Right ventricle myocardium superior (tissue), 1 donor: ENCODE results near the gene USP37. TPM values are rescaled to one million over a fixed set of nuclear protein-coding genes. Genes with fewer than 3 reads are reported as not detected.

Experiments
- ATAC-seq: fragments of 200-7000 bp; cut with Tn5 transposase; one replicate; pipeline ENCODE4 v1.9.1; 2020; ENCODE audit warnings: mild to moderate bottlenecking; ENCODE audit not compliant: poor library complexity
- DNase-seq: peaks from one replicate; pipeline ENCODE4 v3.0.0-alpha.2; 2020
- intact Hi-C: fragments of 100-400 bp; cut with DNase I; formaldehyde crosslinking; loops from one replicate; pipeline ENCODE4 v1.11.2; 2022
- total RNA-seq: library from RNA; stranded (reverse); fragmentation: NEBNext Ultra II Directional; extraction: Animal tissue kit (Norgen Biotek cat#: 25700); gene quantifications from one replicate; pipeline ENCODE4 v1.2.1, GENCODE V29; 2021
- donor health status: DM: no; HTN: yes; CAD: no; lungs with severe emphysema.

Gene USP37
- total RNA-seq, 1 donor from 2014 or later, result 5.9 TPM

- intact Hi-C loops, result no loop called here
- DNase-seq, result no peak
- ATAC-seq, result no peak
Observed at GRCh38 chr2:218505754-218506371, 62.3 kb downstream of the USP37 start.

GRCh38 chr2:218501665-218502064 is 66.5 kb downstream of the USP37 start:
- DNase-seq (no peak), ATAC-seq (no peak)
- intact Hi-C loops, result no loop called here

- ATAC-seq (no peak), DNase-seq (no peak)
- intact Hi-C loops, result no loop called here
Observed at GRCh38 chr2:218500501-218501060, 67.6 kb downstream of the USP37 start.

GRCh38 chr2:218485986-218486667 is 82.0 kb downstream of the USP37 start:
- ATAC-seq (no peak), DNase-seq (no peak)
- intact Hi-C loops, result no loop called here

GRCh38 chr2:218482651-218483050 is 85.5 kb downstream of the USP37 start:
- intact Hi-C loops, result no loop called here
- ATAC-seq (no peak), DNase-seq (no peak)

- DNase-seq (no peak), ATAC-seq (no peak)
- intact Hi-C loops, result no loop called here
Observed at GRCh38 chr2:218479595-218479994, 88.6 kb downstream of the USP37 start.

- ATAC-seq, result no peak
- no peak for DNase-seq
- intact Hi-C loops, result no loop called here
Observed at GRCh38 chr2:218478544-218478943, 89.6 kb downstream of the USP37 start.

- ATAC-seq (no peak), DNase-seq (no peak)
- intact Hi-C loops, result no loop called here
Observed at GRCh38 chr2:218477247-218477646, 90.9 kb downstream of the USP37 start.

- intact Hi-C loops, result no loop called here
- DNase-seq (no peak), ATAC-seq (no peak)
Observed at GRCh38 chr2:218476676-218477075, 91.5 kb downstream of the USP37 start.

- intact Hi-C loops, result no loop called here
- ATAC-seq, result no peak
- no peak for DNase-seq
Observed at GRCh38 chr2:218474527-218474926, 93.6 kb downstream of the USP37 start.

GRCh38 chr2:218472988-218473387 is 95.2 kb downstream of the USP37 start:
- peak; percentile 48 for ATAC-seq
- intact Hi-C loops, result no loop called here
- DNase-seq, result no peak

GRCh38 chr2:218471982-218472381 is 96.2 kb downstream of the USP37 start:
- ATAC-seq (peak; percentile 51), DNase-seq (no peak)
- intact Hi-C loops, result no loop called here

- ATAC-seq (no peak), DNase-seq (no peak)
- intact Hi-C loops, result no loop called here
Observed at GRCh38 chr2:218471036-218471435, 97.1 kb downstream of the USP37 start.

GRCh38 chr2:218470448-218470847 is 97.7 kb downstream of the USP37 start:
- intact Hi-C loops, result no loop called here
- DNase-seq, result no peak
- ATAC-seq, result no peak

- intact Hi-C loops, result loop anchor here (5.0 to 10.0 kb wide), 3 partner anchors 59 to 191 kb away; partner anchors contain the start of genes AAMP and PNKD
- peak; percentile 43 for ATAC-seq
- no peak for DNase-seq
Observed at GRCh38 chr2:218465987-218466633, 102.0 kb downstream of the USP37 start.

- DNase-seq (no peak), ATAC-seq (no peak)
- intact Hi-C loops, result no loop called here
Observed at GRCh38 chr2:218458598-218458997, 109.6 kb downstream of the USP37 start.

- ATAC-seq, result no peak
- no peak for DNase-seq
- intact Hi-C loops, result no loop called here
Observed at GRCh38 chr2:218456849-218457248, 111.3 kb downstream of the USP37 start.

- intact Hi-C loops, result no loop called here
- DNase-seq (no peak), ATAC-seq (no peak)
Observed at GRCh38 chr2:218452079-218452478, 116.1 kb downstream of the USP37 start.

- ATAC-seq (no peak), DNase-seq (no peak)
- intact Hi-C loops, result no loop called here
Observed at GRCh38 chr2:218448934-218449333, 119.2 kb downstream of the USP37 start.

GRCh38 chr2:218447072-218447471 is 121.1 kb downstream of the USP37 start:
- intact Hi-C loops, result no loop called here
- ATAC-seq (no peak), DNase-seq (no peak)
